ENCODE results near the gene ZNRF3. TPM values are rescaled to one million over a fixed set of nuclear protein-coding genes. Genes with fewer than 3 reads are reported as not detected.

The ZNRF3 gene
- total RNA-seq, 1 donor from 2014 or later: 12.1 TPM

DNA sequence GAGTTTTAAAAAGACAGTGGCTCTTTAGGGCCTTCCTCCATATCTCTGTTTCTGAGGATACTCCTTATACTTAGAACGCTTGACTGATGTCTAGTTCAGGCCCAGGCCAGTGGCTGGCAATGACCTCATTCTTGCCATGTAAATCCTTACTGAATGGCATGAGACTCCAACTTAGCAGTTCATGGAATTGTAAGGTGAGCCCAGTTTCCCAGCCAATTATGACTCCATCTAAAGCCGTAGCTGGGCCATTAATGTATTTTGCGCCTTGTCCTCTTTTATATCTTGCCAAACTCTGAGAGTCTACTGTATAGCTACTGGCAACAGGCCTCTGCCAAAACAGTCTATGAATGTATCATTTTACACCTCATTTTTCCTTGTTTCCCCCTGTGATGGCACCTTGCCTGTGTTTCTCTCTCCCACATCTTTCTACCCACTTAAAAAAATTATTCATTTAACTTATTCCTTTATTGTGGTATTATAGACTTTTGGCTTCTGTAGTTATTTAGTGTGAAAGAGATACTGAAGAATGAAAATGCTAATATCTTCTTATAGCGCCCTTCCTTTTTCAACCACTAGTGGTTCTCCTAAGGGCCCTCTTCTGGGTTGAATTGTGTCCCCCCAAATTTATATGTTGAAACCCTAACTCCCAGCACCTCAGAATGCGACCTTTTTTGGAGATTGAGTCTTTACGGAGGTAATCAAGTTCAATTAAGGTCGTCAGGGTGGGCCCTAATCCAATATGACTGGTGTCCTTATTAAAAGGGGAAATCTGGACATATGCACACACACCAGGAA is 67.4 kb downstream of the ZNRF3 start:
- DNase-seq (ENCODE audit: low spot score): no peak

GRCh38 chr22:28951530-28951929 is 68.2 kb downstream of the ZNRF3 start:
- DNase-seq (ENCODE audit: low spot score): no peak

DNA sequence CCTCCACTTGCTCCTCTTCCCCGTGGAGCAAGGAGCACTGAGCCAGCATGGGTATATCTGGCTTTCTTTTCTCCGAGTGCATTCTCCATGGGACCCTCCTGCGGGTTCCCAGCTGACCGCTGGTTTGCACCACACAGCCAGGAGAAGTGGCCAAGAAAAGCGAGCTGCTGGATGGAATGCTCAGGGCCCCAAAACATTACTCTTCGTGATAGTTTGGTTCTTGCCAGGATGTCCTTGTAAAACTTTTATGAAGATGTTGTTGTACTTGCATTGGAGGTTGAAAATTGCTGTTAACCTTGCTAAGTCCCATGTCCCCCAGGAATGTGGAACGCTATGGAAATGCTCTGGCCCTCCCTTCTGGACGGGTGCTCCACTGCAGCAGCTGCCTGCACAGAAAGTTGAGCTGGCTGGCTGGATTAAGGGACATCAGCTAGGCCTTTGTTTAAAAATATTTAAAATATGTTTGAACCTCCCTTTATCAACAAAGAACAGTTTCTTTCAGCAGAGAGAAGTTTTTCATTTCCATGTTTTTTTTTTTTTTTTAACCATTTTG is 68.7 kb downstream of the ZNRF3 start:
- DNase-seq (ENCODE audit: low spot score): no peak

GRCh38 chr22:28952857-28953256 is 69.5 kb downstream of the ZNRF3 start:
- no peak for DNase-seq (ENCODE audit: low spot score)

- no peak for DNase-seq (ENCODE audit: low spot score)
These were observed 70.0 kb downstream of the ZNRF3 start for GRCh38 chr22:28953403-28953802.

- DNase-seq (ENCODE audit: low spot score): no peak
These were observed 70.9 kb downstream of the ZNRF3 start for GRCh38 chr22:28953976-28954880.

DNA sequence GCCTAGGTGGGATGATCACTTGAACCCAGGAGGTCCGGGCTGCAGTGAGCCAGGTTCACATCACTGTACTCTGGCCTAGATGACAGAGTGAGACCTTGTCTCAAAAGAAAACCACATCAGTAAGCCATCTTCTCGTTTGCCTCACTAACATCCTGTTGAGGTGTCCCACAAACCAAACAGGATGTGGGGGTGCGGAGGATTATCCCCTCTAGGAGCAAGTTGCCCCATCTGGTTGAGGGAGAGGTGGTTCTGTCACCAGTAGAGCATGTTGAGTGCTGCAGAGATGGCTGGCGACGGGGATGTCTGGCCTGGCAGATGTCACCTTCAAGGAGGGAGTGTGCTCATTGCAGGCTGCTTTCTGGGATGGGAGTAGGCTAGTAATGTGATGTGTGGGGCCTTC is 72.4 kb downstream of the ZNRF3 start:
- no peak for DNase-seq (ENCODE audit: low spot score)

DNA sequence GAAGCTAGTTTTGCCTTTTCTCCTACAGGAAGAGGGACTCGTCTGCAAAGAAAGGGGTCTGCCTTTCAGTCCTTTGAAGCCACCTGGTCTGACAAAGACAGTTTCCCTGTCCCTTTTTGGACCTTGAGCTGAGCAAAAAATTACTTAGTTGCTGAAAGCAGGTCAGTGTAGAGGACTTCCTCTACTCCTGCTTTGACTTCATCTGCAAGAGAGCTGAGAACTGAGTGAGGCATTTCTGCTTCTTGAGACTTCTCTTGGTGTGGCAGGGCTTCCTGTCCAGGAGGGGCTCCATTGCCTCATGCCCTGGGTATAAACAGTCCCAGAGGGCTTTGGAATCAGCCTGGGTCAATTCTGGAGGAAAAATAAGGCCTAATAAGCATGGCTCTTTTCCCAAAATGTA is 73.1 kb downstream of the ZNRF3 start:
- no peak for DNase-seq (ENCODE audit: low spot score)

GRCh38 chr22:28958611-28959010 is 75.2 kb downstream of the ZNRF3 start:
- no peak for DNase-seq (ENCODE audit: low spot score)

GRCh38 chr22:28962042-28962554 is 78.7 kb downstream of the ZNRF3 start:
- no peak for DNase-seq (ENCODE audit: low spot score)

DNA sequence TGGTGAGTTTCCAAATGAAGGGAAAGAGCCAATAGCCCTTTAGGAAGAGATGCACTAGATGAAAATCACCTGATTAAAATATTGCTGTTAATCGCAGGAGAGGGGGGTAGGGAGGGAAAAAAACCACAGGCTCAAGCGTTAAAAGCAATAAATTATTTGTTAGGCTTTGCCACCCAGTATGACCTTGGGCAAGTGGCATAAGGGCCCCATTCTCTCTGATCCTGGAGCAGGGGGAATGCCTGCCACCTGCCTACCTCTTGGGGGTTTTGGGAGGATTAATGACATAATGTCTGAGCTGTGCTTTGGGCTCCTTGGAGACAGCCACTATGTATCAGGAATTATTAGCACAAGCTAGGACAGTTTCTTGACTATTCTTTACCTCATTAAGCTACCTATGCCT is 80.0 kb downstream of the ZNRF3 start:
- no peak for DNase-seq (ENCODE audit: low spot score)

- DNase-seq (ENCODE audit: low spot score): no peak
These were observed 83.8 kb downstream of the ZNRF3 start for GRCh38 chr22:28967163-28967665.

DNA sequence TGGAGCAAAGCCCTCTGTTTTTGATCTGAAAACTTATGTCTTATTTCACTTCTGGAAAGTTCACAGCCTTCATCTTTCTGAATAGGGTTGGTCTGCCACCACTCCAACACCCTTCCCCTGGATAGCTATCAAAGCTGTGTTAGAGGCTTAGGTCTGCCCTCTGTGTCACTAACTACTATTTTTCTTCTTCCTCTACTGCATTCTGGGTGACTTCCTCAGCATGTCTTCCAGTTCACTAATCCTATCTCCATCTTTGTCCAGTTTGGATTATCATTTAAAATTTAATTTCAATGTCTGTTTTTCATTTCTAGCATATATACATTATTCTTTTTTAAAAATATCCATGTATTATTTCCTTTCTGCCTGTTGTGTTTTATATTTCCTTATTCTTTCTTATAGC is 84.6 kb downstream of the ZNRF3 start:
- DNase-seq (ENCODE audit: low spot score): no peak

- no peak for DNase-seq (ENCODE audit: low spot score)
These were observed 86.2 kb downstream of the ZNRF3 start for GRCh38 chr22:28969401-28970168.

DNA sequence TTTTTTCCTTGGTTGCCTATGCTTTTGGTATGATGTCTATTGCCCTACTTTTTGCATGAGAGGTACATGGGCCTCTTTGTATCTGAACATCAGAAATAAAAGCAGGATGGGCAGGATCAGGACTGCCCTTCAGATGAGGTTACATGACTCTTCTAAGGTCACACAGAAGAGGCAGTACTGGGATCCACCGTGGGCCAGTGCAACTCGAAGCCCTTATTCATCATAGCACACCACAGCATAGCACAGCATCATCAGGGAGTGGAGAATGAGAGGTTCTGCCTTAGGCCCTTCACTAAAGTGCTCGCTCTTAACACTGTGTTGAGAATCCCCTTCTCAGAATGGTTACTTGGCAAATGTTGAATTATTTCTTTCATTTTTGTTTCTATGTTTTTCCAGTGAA is 90.0 kb downstream of the ZNRF3 start:
- DNase-seq (ENCODE audit: low spot score): no peak

- no peak for DNase-seq (ENCODE audit: low spot score)
These were observed 93.7 kb downstream of the ZNRF3 start for GRCh38 chr22:28977060-28977459.

GRCh38 chr22:28977481-28977971 is 94.2 kb downstream of the ZNRF3 start:
- DNase-seq (ENCODE audit: low spot score): no peak

GRCh38 chr22:28978158-28978557 is 94.8 kb downstream of the ZNRF3 start:
- DNase-seq (ENCODE audit: low spot score): no peak

DNA sequence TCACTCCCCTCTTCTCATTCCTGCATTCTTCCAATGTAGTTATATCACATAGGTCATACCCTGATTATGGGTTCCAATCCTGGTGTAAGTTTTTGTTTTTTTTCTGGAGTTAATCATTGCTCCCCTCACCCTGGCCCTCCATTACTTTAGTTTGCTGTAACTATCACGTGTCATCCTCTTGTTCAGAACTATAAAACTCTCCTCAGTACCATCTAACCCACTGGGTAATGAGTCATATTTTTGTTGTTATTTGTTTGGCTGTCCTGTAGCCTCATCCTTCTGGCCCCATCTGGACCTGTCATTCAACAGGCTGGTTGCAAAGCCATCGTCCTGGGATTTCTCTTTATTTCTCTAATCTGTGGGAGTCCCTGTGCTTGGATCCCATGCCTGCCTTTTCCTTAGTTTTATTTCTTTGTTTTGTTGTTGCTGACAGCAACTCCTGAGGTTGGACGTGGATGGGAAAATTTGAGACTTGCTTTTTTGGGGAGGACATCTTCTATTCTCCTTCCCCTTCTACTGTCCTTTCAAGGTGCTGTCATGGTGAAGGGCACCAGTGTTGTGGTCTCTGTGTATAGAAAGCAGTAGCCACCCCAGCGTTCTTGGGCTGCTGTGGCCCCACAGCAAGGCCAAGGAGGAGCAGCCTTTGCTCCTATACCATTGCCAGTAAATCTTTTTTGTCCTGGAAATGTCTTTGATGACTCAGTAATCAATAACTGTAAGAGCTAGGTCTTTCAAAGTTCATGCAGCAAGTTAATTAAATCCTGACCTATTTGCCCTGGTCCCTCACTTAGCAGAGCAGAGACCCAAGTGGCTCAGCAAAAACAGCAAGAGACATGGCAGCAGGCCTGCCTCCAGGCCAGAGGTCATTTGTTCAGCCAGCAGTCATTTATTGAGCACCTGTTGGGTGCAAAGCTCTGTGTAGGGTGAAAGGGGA is 95.8 kb downstream of the ZNRF3 start:
- DNase-seq (ENCODE audit: low spot score): no peak

- no peak for DNase-seq (ENCODE audit: low spot score)
These were observed 97.0 kb downstream of the ZNRF3 start for GRCh38 chr22:28980326-28980725.

All from mesenteric fat pad (tissue), 1 donor.